A549 treated with AZD2906 at 1 μM for 4 hours (cell line): Measurements from ENCODE around the gene SNRPA. TPM values are rescaled to one million over a fixed set of nuclear protein-coding genes. Genes with fewer than 3 reads are reported as not detected.

Experiments
- total RNA-seq: library from RNA; stranded (reverse); fragments of 200-300 nt; extraction: Qiagen RNA extraction; gene quantifications from 5 replicates; pipeline ENCODE4 v1.2.3, GENCODE V29; 2022

Gene SNRPA
- 153 to 185 TPM (median 158 TPM) in 5 replicates for total RNA-seq

GRCh38 chr19:40750874-40751537 is at the start of gene SNRPA:
TSS of gene SNRPA (plus strand) at chr19:40751203. CDS start at chr19:40751409, 206 bp downstream.

GRCh38 chr19:40716482-40717324 is 34.3 kb upstream of the SNRPA start, which contains the start of the genes COQ8B and ITPKC:
TSS of gene COQ8B (minus strand) at chr19:40716886. CDS start at chr19:40714632, 2,254 bp downstream.
TSS of gene ITPKC (plus strand) at chr19:40717112. CDS start at chr19:40717136, 24 bp downstream.

GRCh38 chr19:40750058-40750873 is 737 bp upstream of the SNRPA start, which contains the start of gene ACTMAP:
TSS of gene ACTMAP (minus strand) at chr19:40750477. CDS start at chr19:40749803, 674 bp downstream.

GRCh38 chr19:40774916-40775631 is 24.1 kb downstream of the SNRPA start, which contains the start of gene MIA:
TSS of gene MIA (plus strand) at chr19:40775521. CDS start at chr19:40775543, 22 bp downstream.

GRCh38 chr19:40777937-40778705 is 27.1 kb downstream of the SNRPA start, which contains the start of gene RAB4B:
TSS of gene RAB4B (plus strand) at chr19:40778247. CDS start at chr19:40778376, 129 bp downstream.

GRCh38 chr19:40798683-40799557 is 47.9 kb downstream of the SNRPA start, which contains the start of gene EGLN2:
TSS of gene EGLN2 (plus strand) at chr19:40799191. CDS start at chr19:40800573, 1,382 bp downstream.

Other genes with a start within 250 kb of the SNRPA start
- gene SHKBP1, start 174.3 kb upstream of the SNRPA start, total RNA-seq: 96.5 to 144 TPM (median 133 TPM) in 5 replicates
- gene LTBP4, start 149.8 kb upstream of the SNRPA start, total RNA-seq: 41.4 to 56.4 TPM (median 53.5 TPM) in 5 replicates
- 63.3 to 78.9 TPM (median 77.9 TPM) in 5 replicates for gene NUMBL, start 60.6 kb upstream of the SNRPA start, total RNA-seq
- 92.9 to 106 TPM (median 98.1 TPM) in 5 replicates for gene COQ8B, start 34.3 kb upstream of the SNRPA start, total RNA-seq
- 37.7 to 46.5 TPM (median 42.0 TPM) in 5 replicates for gene ITPKC, start 34.1 kb upstream of the SNRPA start, total RNA-seq
- gene ACTMAP, start 726 bp upstream of the SNRPA start, total RNA-seq: 16.3 to 19.6 TPM (median 18.5 TPM) in 5 replicates
- gene MIA, start 24.3 kb downstream of the SNRPA start, total RNA-seq: 0.21 to 0.54 TPM in 2 of 5 replicates, not detected in the others
- gene RAB4B, start 27.0 kb downstream of the SNRPA start, total RNA-seq: 11.6 to 19.6 TPM (median 18.1 TPM) in 5 replicates
- gene EGLN2, start 48.0 kb downstream of the SNRPA start, total RNA-seq: 82.4 to 100 TPM (median 99.5 TPM) in 5 replicates
- 0.07 to 0.13 TPM in 2 of 5 replicates, not detected in the others for gene CYP2A6, start 99.2 kb downstream of the SNRPA start, total RNA-seq
- not detected in 5 replicates for gene CYP2A7, start 131.0 kb downstream of the SNRPA start, total RNA-seq
- 0.03 TPM in 1 of 5 replicates, not detected in the others for gene CYP2B6, start 240.1 kb downstream of the SNRPA start, total RNA-seq